GM12872 (cell line): Measurements from ENCODE around the gene PRPF4.

Experiments used
- TF ChIP-seq, protein P1 (sequence below): IDR thresholded peaks from 3 replicates; pipeline ENCODE4 v1.5.1; 2011; ENCODE audit warnings: low read depth, mild to moderate bottlenecking, low read length, moderate library complexity; ENCODE audit not compliant: insufficient read depth

Gene PRPF4

DNA sequence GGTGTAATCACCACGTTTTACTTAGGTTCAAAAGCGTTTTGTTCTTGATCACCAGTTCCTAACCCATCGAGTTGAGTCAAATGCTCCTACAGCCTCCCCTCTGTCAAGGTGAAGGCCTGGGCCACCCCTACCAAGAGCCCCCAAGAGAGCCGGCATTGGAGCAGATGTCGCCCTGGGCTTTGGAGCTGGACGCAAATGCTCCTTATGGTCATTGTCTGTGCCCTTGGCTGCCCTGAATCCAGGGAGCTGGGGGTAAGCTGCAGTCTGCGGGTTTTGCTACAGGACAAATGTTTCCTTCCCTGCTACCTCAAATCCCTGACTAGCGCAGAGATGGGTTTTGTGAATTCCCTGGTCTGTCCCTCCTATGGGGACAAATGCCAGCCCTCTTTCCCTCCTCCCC is 22.9 kb downstream of the PRPF4 start:
- TF ChIP-seq, protein P1, sequence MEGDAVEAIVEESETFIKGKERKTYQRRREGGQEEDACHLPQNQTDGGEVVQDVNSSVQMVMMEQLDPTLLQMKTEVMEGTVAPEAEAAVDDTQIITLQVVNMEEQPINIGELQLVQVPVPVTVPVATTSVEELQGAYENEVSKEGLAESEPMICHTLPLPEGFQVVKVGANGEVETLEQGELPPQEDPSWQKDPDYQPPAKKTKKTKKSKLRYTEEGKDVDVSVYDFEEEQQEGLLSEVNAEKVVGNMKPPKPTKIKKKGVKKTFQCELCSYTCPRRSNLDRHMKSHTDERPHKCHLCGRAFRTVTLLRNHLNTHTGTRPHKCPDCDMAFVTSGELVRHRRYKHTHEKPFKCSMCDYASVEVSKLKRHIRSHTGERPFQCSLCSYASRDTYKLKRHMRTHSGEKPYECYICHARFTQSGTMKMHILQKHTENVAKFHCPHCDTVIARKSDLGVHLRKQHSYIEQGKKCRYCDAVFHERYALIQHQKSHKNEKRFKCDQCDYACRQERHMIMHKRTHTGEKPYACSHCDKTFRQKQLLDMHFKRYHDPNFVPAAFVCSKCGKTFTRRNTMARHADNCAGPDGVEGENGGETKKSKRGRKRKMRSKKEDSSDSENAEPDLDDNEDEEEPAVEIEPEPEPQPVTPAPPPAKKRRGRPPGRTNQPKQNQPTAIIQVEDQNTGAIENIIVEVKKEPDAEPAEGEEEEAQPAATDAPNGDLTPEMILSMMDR, result no peak

DNA sequence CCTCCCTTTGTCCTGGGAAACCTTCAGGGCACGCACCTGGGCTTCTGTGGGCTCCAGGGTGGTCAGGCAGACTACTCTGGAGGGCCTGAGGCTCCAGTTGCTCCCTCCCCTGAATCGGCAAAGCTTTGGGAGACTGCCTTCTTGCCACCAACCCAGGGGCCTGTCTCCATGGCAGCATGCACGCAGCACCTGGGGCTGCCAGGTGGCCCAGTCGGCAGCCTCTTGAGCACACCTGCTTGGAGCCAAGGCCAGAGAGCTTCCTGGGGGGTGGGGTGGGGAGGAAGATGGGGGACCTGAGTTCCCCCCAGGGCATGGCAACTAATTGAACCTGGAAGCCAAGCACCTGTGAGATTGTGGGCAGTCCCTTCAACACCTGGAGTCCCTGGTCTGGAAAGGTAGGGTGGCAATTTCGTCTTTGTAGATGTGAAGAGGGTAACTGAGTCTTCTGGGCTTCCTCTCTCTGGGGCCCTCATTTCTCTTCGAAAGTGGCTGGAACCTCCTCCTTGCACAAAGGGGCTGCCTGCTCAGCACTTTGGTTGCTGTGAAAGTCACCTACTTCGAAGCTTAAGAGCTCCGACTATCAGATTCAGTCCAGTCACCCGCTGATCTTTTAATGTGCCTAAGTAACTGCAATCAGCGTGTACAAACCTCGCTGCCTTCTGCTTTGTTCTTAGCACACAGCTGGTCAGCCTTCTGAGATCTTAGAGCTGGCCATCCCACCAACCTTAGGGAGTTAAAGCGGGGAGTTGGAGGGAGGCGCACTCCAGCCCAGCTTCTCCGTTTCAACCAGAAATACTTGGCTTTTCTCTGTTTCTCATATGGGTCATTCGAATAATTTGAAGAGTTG is 23.7 kb downstream of the PRPF4 start:
- TF ChIP-seq, protein P1, result no peak

DNA sequence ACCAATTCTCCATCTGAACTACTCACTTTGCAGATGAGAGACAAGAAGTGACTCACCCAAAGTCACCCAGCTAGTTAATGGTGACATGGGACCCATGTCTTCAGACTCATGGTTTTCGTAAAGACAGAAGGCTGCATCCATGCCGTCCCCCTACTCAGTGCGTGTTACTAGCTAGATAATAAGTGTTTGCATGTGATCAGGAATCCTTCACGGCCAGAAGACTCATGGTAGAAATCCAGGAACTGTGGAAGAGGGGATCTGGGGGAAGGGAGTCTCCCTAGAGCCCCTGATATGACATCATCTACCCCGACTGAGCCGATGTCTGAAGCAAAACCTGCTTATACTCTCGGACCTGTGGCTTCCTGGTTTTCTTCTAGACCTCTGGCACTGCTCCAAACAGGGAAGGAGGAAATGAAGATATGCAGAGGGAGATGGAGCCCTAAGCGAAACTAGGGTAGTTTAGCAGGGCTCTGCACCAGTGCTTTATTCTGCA is 24.4 kb downstream of the PRPF4 start:
- TF ChIP-seq, protein P1, result no peak

DNA sequence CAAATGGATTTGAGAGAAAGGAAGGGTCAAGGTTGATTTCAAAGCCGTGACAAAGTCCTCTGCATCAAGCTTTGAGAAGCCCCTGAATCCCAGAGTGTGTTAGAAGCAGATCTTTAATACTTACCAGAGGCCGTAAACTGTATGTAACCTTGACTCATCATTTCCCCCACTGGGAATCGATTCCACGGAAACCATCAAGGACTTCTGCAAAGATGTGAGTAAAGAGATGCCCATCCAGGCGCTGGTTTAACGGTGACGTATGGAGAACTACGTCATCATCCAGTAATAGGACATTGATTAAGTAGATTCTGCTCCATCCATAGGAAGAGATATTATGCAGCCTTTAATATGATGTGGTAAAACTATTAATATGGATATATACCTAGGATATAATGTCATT is 26.1 kb downstream of the PRPF4 start:
- TF ChIP-seq, protein P1, result no peak

DNA sequence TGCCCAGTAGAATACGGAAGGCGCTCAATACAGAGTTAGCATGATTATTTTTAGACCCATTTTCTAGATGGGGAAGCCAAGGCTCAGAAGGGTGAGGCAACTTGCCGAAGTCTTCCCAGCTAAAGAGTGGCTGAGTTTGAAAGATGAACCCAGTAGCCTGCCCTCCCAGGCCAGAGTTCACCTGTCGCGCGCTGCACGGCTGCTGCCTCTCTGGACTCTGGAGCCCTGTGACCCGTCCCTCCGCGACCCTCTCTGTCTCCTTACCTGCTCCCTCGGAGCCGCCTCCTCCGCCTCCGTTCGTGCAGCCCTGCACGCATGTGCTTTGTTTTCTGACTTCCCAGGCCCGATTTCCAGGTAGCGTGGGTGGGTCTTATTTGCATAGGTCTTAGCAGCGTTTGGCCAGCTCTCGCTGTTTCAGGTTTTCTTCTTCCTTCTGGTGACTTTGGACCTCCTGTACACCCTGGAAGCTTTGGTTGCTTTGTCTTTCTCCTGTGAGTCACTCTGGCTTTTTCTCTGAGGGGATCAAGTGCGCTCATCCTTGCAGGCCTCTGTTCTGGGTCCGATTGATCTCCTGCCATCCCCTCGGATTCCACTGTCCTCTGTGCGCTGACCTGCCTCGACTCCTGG is 27.4 kb downstream of the PRPF4 start, which contains the start of gene RNF183:
Gene RNF183, minus strand, starts transcription at position 585 of the 627 bp plus-strand sequence. CDS start 5,192 bp downstream, outside the sequence.
- TF ChIP-seq, protein P1, result no peak

DNA sequence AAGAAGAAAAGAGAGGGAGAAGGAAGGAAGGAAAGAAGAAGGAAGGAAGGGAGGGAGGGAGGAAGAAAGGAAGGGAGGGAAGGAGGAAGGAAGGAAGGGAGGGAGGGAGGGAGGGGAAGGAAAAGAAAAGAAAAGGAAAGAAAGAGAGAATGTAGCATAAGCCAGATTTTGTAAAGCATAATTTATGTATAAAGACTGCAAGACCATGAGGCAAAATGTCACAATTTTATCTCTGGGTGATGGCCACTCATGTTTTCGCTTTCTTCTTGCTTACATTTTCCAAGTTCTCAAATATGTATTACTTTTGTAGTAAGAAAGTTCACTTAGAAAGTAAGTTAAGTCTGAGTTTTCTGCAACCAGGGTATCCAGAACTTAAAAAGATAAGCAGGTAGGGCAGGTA is 31.1 kb downstream of the PRPF4 start:
- TF ChIP-seq, protein P1, result no peak

DNA sequence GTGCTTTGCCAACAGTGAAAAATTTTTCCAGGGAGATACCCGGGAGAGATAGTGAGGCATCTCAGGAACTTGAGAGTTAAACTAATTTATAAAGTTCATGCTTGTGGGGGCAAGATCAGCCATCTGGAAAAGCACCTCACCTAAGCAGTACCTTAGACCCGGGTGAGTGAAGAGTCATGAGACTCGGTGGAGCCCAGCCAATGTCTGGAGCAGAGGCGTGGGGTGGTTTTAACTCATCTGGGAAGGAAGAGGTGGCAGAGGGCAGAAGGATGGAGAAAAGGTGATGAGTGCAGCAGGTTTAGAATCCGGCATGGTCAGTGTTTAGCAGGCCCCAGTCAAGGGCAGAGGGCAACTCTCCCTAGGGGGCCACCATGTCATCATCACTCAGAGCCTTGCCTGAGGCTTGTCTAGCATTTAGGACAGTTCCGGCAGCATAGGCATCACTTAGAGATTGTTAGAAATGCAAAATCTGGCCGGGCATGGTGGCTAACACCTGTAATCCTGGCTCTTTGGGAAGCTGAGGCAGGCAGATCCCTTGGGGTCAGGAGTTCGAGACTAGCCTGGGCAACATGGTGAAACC is 32.0 kb downstream of the PRPF4 start:
- TF ChIP-seq, protein P1, result no peak
